HG03571 (cell line): ENCODE measurements around the gene REM1.
"Not testable (repeated sequence)": the region's sequence is repeated elsewhere in the genome, so short reads cannot be mapped to it uniquely, and the experiment has no call there.

Experiments used
- ATAC-seq: cut with Tn5 transposase; IDR thresholded peaks from one replicate; pipeline ENCODE4 v1.9.1; 2021; ENCODE audit not compliant: unreplicated experiment

Gene REM1

GRCh38 chr20:31484001-31484400 is 8.9 kb downstream of the REM1 start:
- ATAC-seq: no peak

- ATAC-seq: no peak
Observed at GRCh38 chr20:31485450-31486339, 10.6 kb downstream of the REM1 start.

GRCh38 chr20:31488115-31488514 is 13.0 kb downstream of the REM1 start:
- no peak for ATAC-seq

- ATAC-seq: no peak
Observed at GRCh38 chr20:31489152-31489551, 14.1 kb downstream of the REM1 start.

- ATAC-seq: no peak
Observed at GRCh38 chr20:31490752-31491151, 15.7 kb downstream of the REM1 start.

GRCh38 chr20:31494131-31494530 is 19.0 kb downstream of the REM1 start:
- no peak for ATAC-seq

- no peak for ATAC-seq
Observed at GRCh38 chr20:31496761-31497295, 21.7 kb downstream of the REM1 start.

- no peak for ATAC-seq
Observed at GRCh38 chr20:31497838-31498540, 22.9 kb downstream of the REM1 start.

GRCh38 chr20:31500527-31500926 is 25.4 kb downstream of the REM1 start:
- no peak for ATAC-seq

- peak; percentile 93 for ATAC-seq
Observed at GRCh38 chr20:31502884-31503673, 28.0 kb downstream of the REM1 start.

GRCh38 chr20:31505903-31506302 is 30.8 kb downstream of the REM1 start:
- ATAC-seq: no peak

GRCh38 chr20:31508517-31509244 is 33.6 kb downstream of the REM1 start:
- no peak for ATAC-seq

- ATAC-seq: peak; percentile 77
Observed at GRCh38 chr20:31514154-31515071, 39.3 kb downstream of the REM1 start, which contains the start of gene HM13. Gene HM13, plus strand, starts transcription at chr20:31514442. Its CDS starts 110 bp downstream, at chr20:31514552.

- ATAC-seq: no peak
Observed at GRCh38 chr20:31515072-31515774, 40.1 kb downstream of the REM1 start.

GRCh38 chr20:31515775-31516107 is 40.7 kb downstream of the REM1 start:
- no peak for ATAC-seq

GRCh38 chr20:31516166-31516565 is 41.1 kb downstream of the REM1 start:
- no peak for ATAC-seq

GRCh38 chr20:31516651-31517050 is 41.6 kb downstream of the REM1 start:
- no peak for ATAC-seq

GRCh38 chr20:31517373-31517772 is 42.3 kb downstream of the REM1 start:
- no peak for ATAC-seq

GRCh38 chr20:31521267-31521666 is 46.2 kb downstream of the REM1 start:
- not testable (repeated sequence) for ATAC-seq
